GM12874 (cell line): ENCODE measurements around the gene APCDD1.

Experiments
- CTCF ChIP-seq: IDR thresholded peaks from 2 replicates; pipeline ENCODE4 v1.5.1; 2011; ENCODE audit warnings: low read depth, mild to moderate bottlenecking, control low read depth, low read length, moderate library complexity; ENCODE audit not compliant: insufficient read depth

APCDD1 gene

GRCh38 chr18:10432781-10433180 is 21.7 kb upstream of the APCDD1 start:
- TF ChIP-seq CTCF = no peak

- TF ChIP-seq CTCF = no peak
Measured at GRCh38 chr18:10436160-10436559, 18.3 kb upstream of the APCDD1 start.

GRCh38 chr18:10437837-10438236 is 16.6 kb upstream of the APCDD1 start:
- no peak for TF ChIP-seq CTCF

- no peak for TF ChIP-seq CTCF
Measured at GRCh38 chr18:10439898-10440297, 14.5 kb upstream of the APCDD1 start.

- no peak for TF ChIP-seq CTCF
Measured at GRCh38 chr18:10440884-10441283, 13.6 kb upstream of the APCDD1 start.

- no peak for TF ChIP-seq CTCF
Measured at GRCh38 chr18:10441472-10441871, 13.0 kb upstream of the APCDD1 start.

GRCh38 chr18:10442551-10442971 is 11.9 kb upstream of the APCDD1 start:
- TF ChIP-seq CTCF = no peak

- no peak for TF ChIP-seq CTCF
Measured at GRCh38 chr18:10443001-10443400, 11.4 kb upstream of the APCDD1 start.
